Measurements from ENCODE around the gene CD52.

GRCh38 chr1:26317612-26318337, at the start of gene CD52:
- TF ChIP-seq CTCF (IDR thresholded peaks at IDR 0.05) (no peak), POLR2A (IDR thresholded peaks at IDR 0.05) (no peak)

Measured in adrenal gland (tissue), 5 donors.